HepG2 (cell line): ENCODE data around the gene SLC34A3. TPM values are rescaled to one million over a fixed set of nuclear protein-coding genes. Genes with fewer than 3 reads are reported as not detected.

ENCODE experiments used
- ARNT2 ChIP-seq: sonication (generic); formaldehyde crosslinking; IDR thresholded peaks from 2 replicates; pipeline ENCODE4 v1.8.0; 2022; ENCODE audit warnings: mild to moderate bottlenecking, low read depth, missing genetic modification reagents, moderate library complexity
- HNRNPLL ChIP-seq: fragments of 200-400 bp; formaldehyde crosslinking; IDR thresholded peaks from 2 replicates; pipeline ENCODE4 v1.6.1; 2017; ENCODE audit warnings: mild to moderate bottlenecking, low read depth, low read length; ENCODE audit not compliant: poor library complexity, severe bottlenecking
- LCORL ChIP-seq, 2 experiments: fragments of 450-650 bp in 1 of 2; sonication (generic) in 1 of 2; formaldehyde crosslinking in 1 of 2; IDR thresholded peaks; 2 replicates each; pipeline versions ENCODE4 v1.5.0 to v1.6.1; 2017 to 2020; ENCODE audit warnings: antibody characterized with exemption in 1 of 2, missing genetic modification reagents in 1 of 2
- MIER3 ChIP-seq: IDR thresholded peaks from 2 replicates; pipeline ENCODE4 v1.6.1; 2016; ENCODE audit warnings: missing compliant biosample characterization, borderline replicate concordance
- NFIB ChIP-seq: sonication (generic); formaldehyde crosslinking; IDR thresholded peaks from 2 replicates; pipeline ENCODE4 v1.9.0; 2021; ENCODE audit warnings: missing genetic modification reagents, mild to moderate bottlenecking, borderline replicate concordance
- NRL ChIP-seq: sonication (generic); formaldehyde crosslinking; IDR thresholded peaks from 2 replicates; pipeline ENCODE4 v1.5.0; 2020; ENCODE audit warnings: missing genetic modification reagents, mild to moderate bottlenecking, moderate library complexity, borderline replicate concordance
- PITX1 ChIP-seq: sonication (generic); formaldehyde crosslinking; IDR thresholded peaks from 2 replicates; pipeline ENCODE4 v1.5.1; 2020; ENCODE audit warnings: mild to moderate bottlenecking, missing genetic modification reagents
- POLR2G ChIP-seq: fragments of 200-400 bp; formaldehyde crosslinking; IDR thresholded peaks from 2 replicates; pipeline ENCODE4 v1.6.1; 2018; ENCODE audit warnings: mild to moderate bottlenecking, low read depth, low read length, moderate library complexity
- RBFOX2 ChIP-seq: fragments of 200-400 bp; formaldehyde crosslinking; IDR thresholded peaks from 2 replicates; pipeline ENCODE4 v1.6.1; 2017; ENCODE audit warnings: low read depth, mild to moderate bottlenecking, low read length
- SOX13 ChIP-seq, 3 experiments: fragments of 450-650 bp in 1 of 3; sonication (generic) in 1 of 3; formaldehyde crosslinking in 1 of 3; IDR thresholded peaks in 2 of 3; conservative IDR thresholded peaks in 1 of 3; 2 replicates each; pipeline versions ENCODE4 v1.5.0 to v1.6.1; 2016 to 2020; ENCODE audit warnings: antibody characterized with exemption in 1 of 3, mild to moderate bottlenecking in 1 of 3, missing compliant biosample characterization in 1 of 3, missing genetic modification reagents in 1 of 3, moderate library complexity in 1 of 3
- UBTF ChIP-seq: sonication (generic); formaldehyde crosslinking; IDR thresholded peaks from 2 replicates; pipeline ENCODE4 v1.4.0; 2020; ENCODE audit warnings: mild to moderate bottlenecking, missing genetic modification reagents
- ZBTB20 ChIP-seq: sonication (generic); formaldehyde crosslinking; IDR thresholded peaks from 2 replicates; pipeline ENCODE4 v1.8.1; 2023; ENCODE audit warnings: missing genetic modification reagents, low read depth, mild to moderate bottlenecking, borderline replicate concordance
- ZIK1 ChIP-seq: sonication (generic); formaldehyde crosslinking; IDR thresholded peaks from 2 replicates; pipeline ENCODE4 v1.5.0; 2020; ENCODE audit warnings: mild to moderate bottlenecking, low read depth, missing genetic modification reagents, borderline replicate concordance
- ZNF292 ChIP-seq: sonication (generic); formaldehyde crosslinking; IDR thresholded peaks from 2 replicates; pipeline ENCODE4 v1.8.1; 2022; ENCODE audit warnings: mild to moderate bottlenecking, low read depth, missing genetic modification reagents, borderline replicate concordance
- ZNF430 ChIP-seq: sonication (generic); formaldehyde crosslinking; IDR thresholded peaks from 2 replicates; pipeline ENCODE4 v1.9.0; 2021; ENCODE audit warnings: mild to moderate bottlenecking, missing genetic modification reagents
- ZNF562 ChIP-seq: sonication (generic); formaldehyde crosslinking; IDR thresholded peaks from 2 replicates; pipeline ENCODE4 v1.8.0; 2022; ENCODE audit warnings: missing genetic modification reagents, borderline replicate concordance
- ZNF629 ChIP-seq: sonication (generic); formaldehyde crosslinking; conservative IDR thresholded peaks from 2 replicates; pipeline ENCODE4 v1.5.0; 2020; ENCODE audit warnings: missing genetic modification reagents
- ZNF766 ChIP-seq: sonication (generic); formaldehyde crosslinking; IDR thresholded peaks from 2 replicates; pipeline ENCODE4 v1.5.0; 2020; ENCODE audit warnings: missing genetic modification reagents, borderline replicate concordance
- polyA plus RNA-seq, 8 experiments: library from polyadenylated mRNA; depleted of rRNA in 3 of 8; stranded (reverse) in 7 of 8; unstranded in 1 of 8; fragments of >200 nt; fragmentation: Illumina TruSeq in 4 of 8; extraction: Trizol in 4 of 8; gene quantifications; 2 replicates each; pipeline versions ENCODE4 v1.2.1 to v1.2.3, GENCODE V29; 2011 to 2016; ENCODE audit warnings: low read depth in 4 of 8, missing spikeins in 1 of 8, mixed read lengths in 1 of 8; ENCODE audit not compliant: insufficient read depth in 1 of 8
- total RNA-seq, 5 experiments: library from RNA; depleted of rRNA; stranded (reverse); fragments of >200 nt; fragmentation: Illumina TruSeq; extraction: Trizol; gene quantifications; 2 replicates each; pipeline ENCODE4 v1.2.3, GENCODE V29; 2016; ENCODE audit warnings: low read depth in 1 of 5
- TF ChIP-seq, protein P1 (sequence below): IDR thresholded peaks from 2 replicates; pipeline ENCODE4 v1.6.1; 2016; ENCODE audit warnings: low read depth, control low read depth
- TF ChIP-seq, protein P2 (sequence below): sonication (generic); formaldehyde crosslinking; IDR thresholded peaks from 2 replicates; pipeline ENCODE4 v1.5.0; 2020; ENCODE audit warnings: missing genetic modification reagents

The SLC34A3 gene
- total and polyA plus RNA-seq, 2 of the 13 experiments (the other 11 are each of a cell fraction or from before 2014, with no cell fraction given), result 0.07 to 1.0 TPM

- TF ChIP-seq ZNF629 (CRISPR knock-in tag), result no peak
- no peak for TF ChIP-seq ZNF562 (CRISPR knock-in tag)
- 0 out of 2 replicates have a peak, but pooled peaks have one; percentile 26 for TF ChIP-seq ZIK1
- TF ChIP-seq POLR2G, result peak; percentile 84
- TF ChIP-seq ZNF430 (CRISPR knock-in tag), result peak; percentile 81; the same call in 1 of the 2 replicates
- TF ChIP-seq NFIB (CRISPR knock-in tag), result no peak
- no peak for TF ChIP-seq LCORL (IDR thresholded peaks at IDR 0.05)
- peak; percentile 90 for TF ChIP-seq LCORL (CRISPR knock-in tag; IDR thresholded peaks at IDR 0.05)
- peak; percentile 51 for TF ChIP-seq ARNT2 (CRISPR knock-in tag)
- no peak for TF ChIP-seq SOX13 (IDR thresholded peaks at IDR 0.05)
- peak in 1 of 2 experiments; percentile 52; a peak in 2 of 4 replicates for TF ChIP-seq SOX13 (CRISPR knock-in tag; conservative IDR thresholded peaks at IDR 0.05 in 1 of 2, IDR thresholded peaks at IDR 0.05 in 1 of 2)
- TF ChIP-seq PITX1 (CRISPR knock-in tag), result peak; percentile 45; the same call in 1 of the 2 replicates
- TF ChIP-seq UBTF (CRISPR knock-in tag), result peak; percentile 97
- TF ChIP-seq ZNF292 (CRISPR knock-in tag), result peak; percentile 64; the same call in 1 of the 2 replicates
- TF ChIP-seq, protein P1, sequence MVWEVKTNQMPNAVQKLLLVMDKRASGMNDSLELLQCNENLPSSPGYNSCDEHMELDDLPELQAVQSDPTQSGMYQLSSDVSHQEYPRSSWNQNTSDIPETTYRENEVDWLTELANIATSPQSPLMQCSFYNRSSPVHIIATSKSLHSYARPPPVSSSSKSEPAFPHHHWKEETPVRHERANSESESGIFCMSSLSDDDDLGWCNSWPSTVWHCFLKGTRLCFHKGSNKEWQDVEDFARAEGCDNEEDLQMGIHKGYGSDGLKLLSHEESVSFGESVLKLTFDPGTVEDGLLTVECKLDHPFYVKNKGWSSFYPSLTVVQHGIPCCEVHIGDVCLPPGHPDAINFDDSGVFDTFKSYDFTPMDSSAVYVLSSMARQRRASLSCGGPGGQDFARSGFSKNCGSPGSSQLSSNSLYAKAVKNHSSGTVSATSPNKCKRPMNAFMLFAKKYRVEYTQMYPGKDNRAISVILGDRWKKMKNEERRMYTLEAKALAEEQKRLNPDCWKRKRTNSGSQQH, result peak; percentile 67; the same call in 1 of the 2 replicates
- TF ChIP-seq ZNF766 (CRISPR knock-in tag), result no peak; the same call in 1 of the 2 replicates
- peak; percentile 66 for TF ChIP-seq ZBTB20
- peak; percentile 70 for TF ChIP-seq HNRNPLL
- TF ChIP-seq RBFOX2, result peak; percentile 87
- TF ChIP-seq, protein P2, sequence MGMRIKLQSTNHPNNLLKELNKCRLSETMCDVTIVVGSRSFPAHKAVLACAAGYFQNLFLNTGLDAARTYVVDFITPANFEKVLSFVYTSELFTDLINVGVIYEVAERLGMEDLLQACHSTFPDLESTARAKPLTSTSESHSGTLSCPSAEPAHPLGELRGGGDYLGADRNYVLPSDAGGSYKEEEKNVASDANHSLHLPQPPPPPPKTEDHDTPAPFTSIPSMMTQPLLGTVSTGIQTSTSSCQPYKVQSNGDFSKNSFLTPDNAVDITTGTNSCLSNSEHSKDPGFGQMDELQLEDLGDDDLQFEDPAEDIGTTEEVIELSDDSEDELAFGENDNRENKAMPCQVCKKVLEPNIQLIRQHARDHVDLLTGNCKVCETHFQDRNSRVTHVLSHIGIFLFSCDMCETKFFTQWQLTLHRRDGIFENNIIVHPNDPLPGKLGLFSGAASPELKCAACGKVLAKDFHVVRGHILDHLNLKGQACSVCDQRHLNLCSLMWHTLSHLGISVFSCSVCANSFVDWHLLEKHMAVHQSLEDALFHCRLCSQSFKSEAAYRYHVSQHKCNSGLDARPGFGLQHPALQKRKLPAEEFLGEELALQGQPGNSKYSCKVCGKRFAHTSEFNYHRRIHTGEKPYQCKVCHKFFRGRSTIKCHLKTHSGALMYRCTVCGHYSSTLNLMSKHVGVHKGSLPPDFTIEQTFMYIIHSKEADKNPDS, result 0 out of 2 replicates have a peak, but pooled peaks have one; percentile 68
- TF ChIP-seq NRL (CRISPR knock-in tag), result 0 out of 2 replicates have a peak, but pooled peaks have one; percentile 32
- 0 out of 2 replicates have a peak, but pooled peaks have one; percentile 24 for TF ChIP-seq MIER3 (CRISPR knock-in tag)
These were observed 46.8 kb downstream of the SLC34A3 start, which contains the start of gene TOR4A (continued) for GRCh38 chr9:137277329-137278041.
